Hematopoietic multipotent progenitor cell (in vitro differentiated cells): ENCODE results near the gene PGAM4. TPM values are rescaled to one million over a fixed set of nuclear protein-coding genes. Genes with fewer than 3 reads are reported as not detected.
"Not testable (repeated sequence)": the region's sequence is repeated elsewhere in the genome, so short reads cannot be mapped to it uniquely, and the experiment has no call there.

Source experiments
- DNase-seq, 3 donors: peaks; one replicate each; pipeline ENCODE4 v3.0.0-alpha.2; 2011 to 2015; ENCODE audit warnings: low read depth in 2 of 3, low spot score in 2 of 3
- total RNA-seq: library from RNA; depleted of rRNA; stranded (reverse); fragments of >200 nt; gene quantifications from one replicate; pipeline ENCODE4 v1.2.3, GENCODE V29; 2012

The PGAM4 gene
- total RNA-seq, 1 donor, result not detected

DNA sequence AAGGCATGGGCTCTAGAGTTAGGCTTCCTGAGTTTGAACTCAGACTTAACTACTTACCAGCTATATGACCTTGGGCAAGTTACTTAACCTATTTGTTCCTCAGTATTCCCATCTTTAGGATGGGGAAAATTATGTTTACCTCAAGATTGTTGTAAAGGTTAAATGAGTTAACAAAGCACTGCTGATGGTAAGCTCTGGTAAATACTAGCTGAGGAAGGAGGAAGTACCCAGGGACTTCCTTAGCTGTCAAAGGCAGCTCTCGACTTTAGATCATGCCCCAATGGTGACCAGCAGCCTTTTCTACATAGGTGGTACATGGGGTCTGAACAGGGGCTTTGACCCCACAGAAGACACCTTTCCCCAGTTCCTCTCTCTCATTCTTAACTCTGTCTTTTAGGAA is 38.9 kb downstream of the PGAM4 start:
- no peak for DNase-seq

DNA sequence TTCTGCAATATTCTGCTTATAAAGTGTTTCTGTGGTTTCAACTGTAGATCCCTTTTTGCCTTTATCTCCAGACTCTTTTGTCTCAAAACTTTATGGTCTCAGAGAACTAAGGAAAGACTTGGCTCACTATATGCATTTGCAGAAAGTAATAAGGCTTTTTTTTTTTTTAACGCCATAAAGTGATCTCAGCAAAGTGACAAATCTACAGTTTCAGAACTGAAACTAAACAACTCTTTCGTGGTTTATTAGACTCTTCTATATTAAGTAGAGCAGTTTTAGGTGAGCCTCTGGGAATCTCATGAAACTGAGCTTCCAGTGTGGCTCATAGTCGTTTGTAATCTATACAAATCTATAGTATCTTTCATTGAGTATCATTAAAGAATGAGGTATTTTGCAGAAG is 43.7 kb downstream of the PGAM4 start:
- DNase-seq, result peak in 1 of 3 donors; percentile 6

DNA sequence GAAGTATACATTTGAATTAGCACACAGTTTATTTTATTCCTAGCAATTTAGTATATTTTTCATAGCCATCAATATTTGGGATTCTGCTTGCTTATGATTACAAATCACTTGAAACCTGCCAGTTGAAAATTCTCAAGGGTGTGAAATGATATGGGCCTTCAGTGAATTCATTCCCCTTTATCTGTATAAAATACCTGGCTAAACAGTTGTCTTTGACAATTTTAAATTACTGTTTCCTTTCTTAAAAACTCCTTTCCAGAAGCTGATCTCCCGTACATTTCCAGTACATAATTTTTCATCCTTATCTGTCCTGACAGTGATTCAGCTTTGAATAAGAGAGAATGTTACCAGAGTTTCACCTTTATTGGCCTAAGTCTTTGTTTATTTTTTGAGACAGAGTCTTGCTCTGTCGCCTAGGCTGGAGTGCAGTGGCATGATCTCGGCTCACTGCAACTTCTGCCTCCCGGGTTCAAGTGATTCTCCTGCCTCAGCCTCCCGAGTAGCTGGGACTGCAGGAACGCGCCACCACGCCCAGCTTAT is 45.0 kb downstream of the PGAM4 start:
- DNase-seq, result no peak

DNA sequence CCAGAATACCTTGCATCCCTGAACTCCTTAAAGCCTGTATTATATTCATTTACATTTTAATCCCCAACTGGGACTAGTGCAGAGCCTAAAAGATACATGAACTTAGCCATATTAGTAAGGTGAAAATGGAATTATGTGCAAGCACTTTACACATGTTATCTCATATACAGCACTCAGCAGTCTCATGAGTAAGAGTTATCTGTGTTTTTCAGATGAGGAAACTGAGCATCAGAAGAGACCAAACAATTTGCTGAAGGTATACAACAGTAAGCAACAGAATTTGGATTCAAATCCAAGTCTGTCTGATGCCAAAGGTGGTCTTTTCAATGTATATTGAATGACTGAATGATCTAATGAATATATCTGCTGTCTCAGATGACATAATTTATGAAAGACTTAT is 46.7 kb downstream of the PGAM4 start:
- DNase-seq, result no peak

DNA sequence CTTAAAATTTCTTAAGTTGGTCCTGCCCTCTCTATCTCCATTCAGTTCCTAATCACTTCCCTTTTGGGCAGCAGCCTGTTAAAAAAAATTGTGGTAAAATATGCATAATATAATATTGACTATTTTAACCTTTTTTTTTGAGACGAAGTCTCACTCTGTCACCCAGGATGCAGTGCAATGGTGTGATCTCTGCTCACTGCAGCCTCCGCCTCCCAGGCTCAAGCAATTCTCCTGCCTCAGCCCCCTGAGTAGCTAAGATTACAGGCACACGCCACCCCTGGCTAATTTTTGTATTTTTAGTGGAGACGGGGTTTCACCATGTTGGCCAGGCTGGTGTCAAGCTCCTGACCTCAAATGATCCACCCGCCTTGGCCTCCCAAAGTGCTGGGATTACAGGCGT is 50.1 kb downstream of the PGAM4 start:
- not testable (repeated sequence) for DNase-seq

DNA sequence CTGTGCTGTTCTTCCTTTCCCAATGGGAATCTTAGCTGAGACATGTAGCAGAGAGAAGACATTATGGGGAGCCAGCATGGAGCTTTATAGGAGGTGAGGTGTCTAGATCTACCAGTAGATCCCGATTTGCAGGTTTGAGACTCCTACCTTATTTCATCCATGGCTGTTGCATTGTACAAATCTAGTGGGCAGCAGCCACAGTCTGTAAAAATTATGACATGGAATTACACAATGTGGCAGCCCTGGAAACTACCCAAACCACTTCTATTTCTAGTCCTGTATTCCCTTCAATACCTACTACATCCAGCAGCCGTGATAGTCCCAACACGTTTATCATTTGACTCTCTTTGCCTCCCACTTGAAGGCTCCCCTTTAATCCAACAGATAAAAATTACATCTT is 50.9 kb downstream of the PGAM4 start:
- peak in 1 of 3 donors; percentile 4 for DNase-seq

Other genes starting within 250 kb of the PGAM4 start
- gene ATRX, start 183.4 kb downstream of the PGAM4 start, total RNA-seq, result 132 TPM
- gene MAGT1, start 74.2 kb downstream of the PGAM4 start, total RNA-seq, result 31.8 TPM
- gene COX7B, start 70.2 kb downstream of the PGAM4 start, total RNA-seq, result 168 TPM
- 7.8 TPM for gene ATP7A, start 58.9 kb downstream of the PGAM4 start, total RNA-seq
- gene PGK1, start 134.6 kb upstream of the PGAM4 start, total RNA-seq, result 110 TPM
- 17.2 TPM for gene TAF9B, start 170.0 kb upstream of the PGAM4 start, total RNA-seq